SJSA1 (cell line): Measurements from ENCODE around the gene PLCH1. TPM values are rescaled to one million over a fixed set of nuclear protein-coding genes. Genes with fewer than 3 reads are reported as not detected.
"Not testable (repeated sequence)": the region's sequence is repeated elsewhere in the genome, so short reads cannot be mapped to it uniquely, and the experiment has no call there.

ENCODE experiments used
- DNase-seq, 2 experiments: peaks; one replicate each; pipeline ENCODE4 v3.0.0-alpha.2; 2015 to 2020; ENCODE audit warnings: low spot score in 2 of 2, low read depth in 1 of 2
- H3K27ac ChIP-seq: fragments of 250-450 bp; sonication (Bioruptor Pico); 2 replicates; pipeline ENCODE4 v1.5.1; 2020; ENCODE audit warnings: mild to moderate bottlenecking, moderate library complexity
- H3K27me3 ChIP-seq: fragments of 250-450 bp; sonication (Bioruptor Pico); replicated peaks from 2 replicates; pipeline ENCODE4 v1.5.1; 2020; ENCODE audit warnings: mild to moderate bottlenecking, moderate library complexity
- H3K36me3 ChIP-seq: fragments of 250-450 bp; sonication (Bioruptor Pico); 2 replicates; pipeline ENCODE4 v1.5.1; 2020; ENCODE audit warnings: mild to moderate bottlenecking
- H3K4me1 ChIP-seq: fragments of 250-450 bp; sonication (Bioruptor Pico); replicated peaks from 2 replicates; pipeline ENCODE4 v1.6.1; 2021; ENCODE audit warnings: mild to moderate bottlenecking
- H3K4me3 ChIP-seq: fragments of 250-450 bp; sonication (Bioruptor Pico); 2 replicates; pipeline ENCODE4 v1.5.1; 2020; ENCODE audit warnings: mild to moderate bottlenecking
- H3K9me3 ChIP-seq: fragments of 250-450 bp; sonication (Bioruptor Pico); replicated peaks from 2 replicates; pipeline ENCODE4 v1.5.1; 2020; ENCODE audit warnings: mild to moderate bottlenecking
- total RNA-seq: library from RNA; depleted of rRNA; stranded (reverse); fragments of >200 nt; shearing (Covaris generic); gene quantifications from 2 replicates; pipeline ENCODE4 v1.2.3, GENCODE V29; 2014

The PLCH1 gene
- total RNA-seq, 1 experiment from 2014 or later = 0.13 TPM

GRCh38 chr3:155658671-155659261, 86.1 kb downstream of the PLCH1 start:
- Histone ChIP-seq H3K4me3 (no peak overlapping the region), H3K27me3 (no peaks in the 10 kb centered on the region), H3K36me3 (no peaks in the 10 kb centered on the region), H3K27ac (no peak overlapping the region), H3K4me1 (no peaks in the 10 kb centered on the region), H3K9me3 (no peaks in the 10 kb centered on the region)
- DNase-seq = no peak

GRCh38 chr3:155658006-155658405, 86.9 kb downstream of the PLCH1 start:
- DNase-seq = no peak
- Histone ChIP-seq H3K27me3 (no peaks in the 10 kb centered on the region), H3K4me3 (no peak overlapping the region), H3K27ac (no peak overlapping the region), H3K9me3 (no peaks in the 10 kb centered on the region), H3K36me3 (no peaks in the 10 kb centered on the region), H3K4me1 (no peaks in the 10 kb centered on the region)

GRCh38 chr3:155657161-155657560, 87.7 kb downstream of the PLCH1 start:
- Histone ChIP-seq H3K27me3 (no peaks in the 10 kb centered on the region), H3K9me3 (no peaks in the 10 kb centered on the region), H3K4me1 (no peaks in the 10 kb centered on the region), H3K4me3 (no peak overlapping the region), H3K27ac (no peak overlapping the region), H3K36me3 (no peaks in the 10 kb centered on the region)
- DNase-seq = no peak

GRCh38 chr3:155656466-155656865, 88.4 kb downstream of the PLCH1 start:
- Histone ChIP-seq H3K27me3 (no peaks in the 10 kb centered on the region), H3K36me3 (no peaks in the 10 kb centered on the region), H3K27ac (no peak overlapping the region), H3K4me3 (no peak overlapping the region), H3K9me3 (no peaks in the 10 kb centered on the region), H3K4me1 (no peaks in the 10 kb centered on the region)
- no peak for DNase-seq

GRCh38 chr3:155651489-155652218, 93.2 kb downstream of the PLCH1 start:
- H3K9me3 ChIP-seq = no peaks in the 10 kb centered on the region
- no peak overlapping the region for H3K4me3 ChIP-seq
- H3K27ac ChIP-seq = no peak overlapping the region
- no peaks in the 10 kb centered on the region for H3K27me3 ChIP-seq
- no peak for DNase-seq
- H3K4me1 ChIP-seq = peaks cover 17% of the 10 kb centered on the region
- H3K36me3 ChIP-seq = no peaks in the 10 kb centered on the region

GRCh38 chr3:155648013-155648591, 96.8 kb downstream of the PLCH1 start:
- Histone ChIP-seq H3K27ac (no peak overlapping the region), H3K9me3 (no peaks in the 10 kb centered on the region), H3K4me3 (no peak overlapping the region), H3K4me1 (peaks cover 26% of the 10 kb centered on the region), H3K36me3 (no peaks in the 10 kb centered on the region), H3K27me3 (no peaks in the 10 kb centered on the region)
- no peak for DNase-seq

GRCh38 chr3:155647206-155647605, 97.7 kb downstream of the PLCH1 start:
- Histone ChIP-seq H3K27ac (no peak overlapping the region), H3K36me3 (no peaks in the 10 kb centered on the region), H3K4me1 (peaks cover 33% of the 10 kb centered on the region), H3K27me3 (no peaks in the 10 kb centered on the region), H3K4me3 (no peak overlapping the region), H3K9me3 (no peaks in the 10 kb centered on the region)
- no peak for DNase-seq

- no peak overlapping the region for H3K4me3 ChIP-seq
- H3K9me3 ChIP-seq = no peaks in the 10 kb centered on the region
- H3K4me1 ChIP-seq = peaks cover 38% of the 10 kb centered on the region
- H3K36me3 ChIP-seq = no peaks in the 10 kb centered on the region
- H3K27ac ChIP-seq = no peak overlapping the region
- H3K27me3 ChIP-seq = no peaks in the 10 kb centered on the region
- DNase-seq = peak in 1 of 2 experiments; percentile 22
These were observed 98.2 kb downstream of the PLCH1 start for GRCh38 chr3:155646669-155647068.

- DNase-seq = no peak
- no peak overlapping the region for H3K4me3 ChIP-seq
- H3K36me3 ChIP-seq = no peaks in the 10 kb centered on the region
- peaks cover 43% of the 10 kb centered on the region for H3K4me1 ChIP-seq
- no peaks in the 10 kb centered on the region for H3K27me3 ChIP-seq
- no peak overlapping the region for H3K27ac ChIP-seq
- no peaks in the 10 kb centered on the region for H3K9me3 ChIP-seq
These were observed 98.7 kb downstream of the PLCH1 start for GRCh38 chr3:155646128-155646527.

GRCh38 chr3:155643581-155644165, 101.2 kb downstream of the PLCH1 start:
- no peak overlapping the region for H3K4me3 ChIP-seq
- no peak for DNase-seq
- H3K9me3 ChIP-seq = no peaks in the 10 kb centered on the region
- H3K27me3 ChIP-seq = no peaks in the 10 kb centered on the region
- H3K4me1 ChIP-seq = peaks cover 64% of the 10 kb centered on the region
- H3K27ac ChIP-seq = no peak overlapping the region
- H3K36me3 ChIP-seq = no peaks in the 10 kb centered on the region

- no peaks in the 10 kb centered on the region for H3K9me3 ChIP-seq
- no peak overlapping the region for H3K4me3 ChIP-seq
These were observed 102.9 kb downstream of the PLCH1 start for GRCh38 chr3:155641956-155642355.

GRCh38 chr3:155640098-155640497, 104.8 kb downstream of the PLCH1 start:
- Histone ChIP-seq H3K27me3 (no peaks in the 10 kb centered on the region), H3K9me3 (no peaks in the 10 kb centered on the region), H3K4me1 (peaks cover 48% of the 10 kb centered on the region), H3K36me3 (no peaks in the 10 kb centered on the region), H3K4me3 (no peak overlapping the region), H3K27ac (peak overlapping the region; percentile 57)
- peak; percentile 46 to 66 for DNase-seq

More at GRCh38 chr3:155641956-155642355, 102.9 kb downstream of the PLCH1 start:
- Histone ChIP-seq H3K27ac (peak overlapping the region; percentile 68), H3K36me3 (no peaks in the 10 kb centered on the region), H3K27me3 (no peaks in the 10 kb centered on the region), H3K4me1 (peaks cover 57% of the 10 kb centered on the region)
- peak in 1 of 2 experiments; percentile 34 for DNase-seq

GRCh38 chr3:155639462-155640055, 105.3 kb downstream of the PLCH1 start:
- no peaks in the 10 kb centered on the region for H3K27me3 ChIP-seq
- peak overlapping the region; percentile 57 for H3K27ac ChIP-seq
- H3K9me3 ChIP-seq = no peaks in the 10 kb centered on the region
- H3K4me3 ChIP-seq = no peak overlapping the region
- H3K36me3 ChIP-seq = no peaks in the 10 kb centered on the region
- DNase-seq = no peak
- H3K4me1 ChIP-seq = peaks cover 48% of the 10 kb centered on the region

GRCh38 chr3:155638461-155638860, 106.4 kb downstream of the PLCH1 start:
- not testable (repeated sequence) for H3K36me3 ChIP-seq, DNase-seq

More at GRCh38 chr3:155638461-155638860, 106.4 kb downstream of the PLCH1 start:
- not testable (repeated sequence) for H3K4me3 ChIP-seq, H3K27me3 ChIP-seq, H3K9me3 ChIP-seq, H3K27ac ChIP-seq
- peaks cover 45% of the 10 kb centered on the region for H3K4me1 ChIP-seq
